Measurements from ENCODE around the gene SIPA1L2.

SIPA1L2 gene

GRCh38 chr1:232678185-232678886, 48.4 kb upstream of the SIPA1L2 start (continued):
- TF ChIP-seq ZNF280D (tag by site-specific recombination; IDR thresholded peaks at IDR 0.05) (no peak), ZNF514 (tag by site-specific recombination; IDR thresholded peaks at IDR 0.05) (no peak), BCL11B (tag by site-specific recombination; IDR thresholded peaks at IDR 0.05; ENCODE audit: low read depth) (no peak), MEIS1 (CRISPR knock-in tag; IDR thresholded peaks at IDR 0.05; ENCODE audit: borderline replicate concordance) (no peak), ZNF660 (tag by site-specific recombination; IDR thresholded peaks at IDR 0.05) (peak; percentile 69; the same call in 1 of the 2 replicates), ZNF26 (tag by site-specific recombination; IDR thresholded peaks at IDR 0.05) (no peak), ZNF2 (tag by site-specific recombination; IDR thresholded peaks at IDR 0.05) (peak; percentile 82), ZBTB6 (tag by site-specific recombination; IDR thresholded peaks at IDR 0.05) (no peak), ZNF843 (tag by site-specific recombination; IDR thresholded peaks at IDR 0.05) (peak; percentile 94), GLI4 (tag by site-specific recombination; IDR thresholded peaks at IDR 0.05) (no peak), ZNF18 (tag by site-specific recombination; IDR thresholded peaks at IDR 0.05) (no peak; the same call in none of the 2 replicates), ZNF621 (tag by site-specific recombination; IDR thresholded peaks at IDR 0.05) (no peak), ZNF23 (tag by site-specific recombination; IDR thresholded peaks at IDR 0.05; ENCODE audit: borderline replicate concordance) (no peak), ZNF670 (tag by site-specific recombination; IDR thresholded peaks at IDR 0.05; ENCODE audit: low read depth) (no peak), BCL11A (tag by site-specific recombination; IDR thresholded peaks at IDR 0.05; ENCODE audit: low read depth) (peak; percentile 99), ZNF416 (tag by site-specific recombination; IDR thresholded peaks at IDR 0.05) (no peak), ZNF426 (tag by site-specific recombination; IDR thresholded peaks at IDR 0.05) (no peak), SP7 (tag by site-specific recombination; IDR thresholded peaks at IDR 0.05) (peak; percentile 100), ZNF830 (tag by site-specific recombination; IDR thresholded peaks at IDR 0.05; ENCODE audit: low read depth) (no peak), ZNF202 (tag by site-specific recombination; IDR thresholded peaks at IDR 0.05; ENCODE audit: borderline replicate concordance) (no peak), ZNF513 (tag by site-specific recombination; IDR thresholded peaks at IDR 0.05) (no peak), ZNF223 (tag by site-specific recombination; IDR thresholded peaks at IDR 0.05) (no peak), ZBTB8A (tag by site-specific recombination; IDR thresholded peaks at IDR 0.05) (no peak; the same call in 1 of the 2 replicates), ZSCAN18 (tag by site-specific recombination; IDR thresholded peaks at IDR 0.05) (no peak), EGR2 (tag by site-specific recombination; IDR thresholded peaks at IDR 0.05; ENCODE audit: low read depth) (peak; percentile 92), ZNF501 (tag by site-specific recombination; IDR thresholded peaks at IDR 0.05) (peak; percentile 95), ZNF394 (tag by site-specific recombination; IDR thresholded peaks at IDR 0.05; ENCODE audit: borderline replicate concordance) (peak; percentile 69; the same call in 1 of the 2 replicates), PBX3 (CRISPR knock-in tag; IDR thresholded peaks at IDR 0.05) (no peak)

Data from HEK293 (cell line).